Upper lobe of right lung (tissue), 1 donor: Measurements from ENCODE around the gene DAAM2. TPM values are rescaled to one million over a fixed set of nuclear protein-coding genes. Genes with fewer than 3 reads are reported as not detected.
A peak's percentile ranks its signal among the peaks of the same experiment; 100 is the strongest.

ENCODE experiments used
- ATAC-seq: fragments of 200-7000 bp; cut with Tn5 transposase; one replicate; pipeline ENCODE4 v1.9.1; 2020; ENCODE audit warnings: mild to moderate bottlenecking, moderate library complexity
- DNase-seq: peaks from one replicate; pipeline ENCODE4 v3.0.0-alpha.2; 2020
- H3K27ac ChIP-seq: fragments of 200-600 bp; one replicate; pipeline ENCODE4 v1.8.0; 2022
- H3K27me3 ChIP-seq: fragments of 200-600 bp; one replicate; pipeline ENCODE4 v1.8.0; 2022; ENCODE audit warnings: mild to moderate bottlenecking
- H3K36me3 ChIP-seq: fragments of 200-600 bp; one replicate; pipeline ENCODE4 v1.8.0; 2022
- H3K4me1 ChIP-seq: fragments of 200-600 bp; one replicate; pipeline ENCODE4 v1.8.0; 2022
- H3K4me3 ChIP-seq: fragments of 200-600 bp; one replicate; pipeline ENCODE4 v1.8.0; 2022; ENCODE audit warnings: mild to moderate bottlenecking
- H3K9me3 ChIP-seq: fragments of 200-600 bp; one replicate; pipeline ENCODE4 v1.8.0; 2022
- CTCF ChIP-seq: fragments of 200-600 bp; IDR thresholded peaks from one replicate; pipeline ENCODE4 v1.8.0; 2022; ENCODE audit warnings: antibody characterized with exemption
- intact Hi-C: fragments of 100-400 bp; cut with DNase I; formaldehyde crosslinking; loops from one replicate; pipeline ENCODE4 v1.11.0; 2022
- total RNA-seq: library from RNA; stranded (reverse); fragmentation: NEBNext Ultra II Directional; extraction: Animal tissue kit (Norgen Biotek cat#: 25700); gene quantifications from one replicate; pipeline ENCODE4 v1.2.1, GENCODE V29; 2021
- donor health status: DM: no; HTN: yes; CAD: no; lungs with severe emphysema.

Gene DAAM2
- total RNA-seq, 1 donor from 2014 or later, result 34.6 TPM

- no peak for TF ChIP-seq CTCF
- Histone ChIP-seq H3K27ac (no peak overlapping the region), H3K27me3 (no peaks in the 10 kb centered on the region), H3K9me3 (no peaks in the 10 kb centered on the region), H3K36me3 (no peaks in the 10 kb centered on the region), H3K4me3 (no peak overlapping the region), H3K4me1 (peaks cover 9% of the 10 kb centered on the region)
- no peak for DNase-seq
- peak; percentile 14 for ATAC-seq
- intact Hi-C loops, result no loop called here
Measured at GRCh38 chr6:39791311-39791710, 865 bp upstream of the DAAM2 start.

GRCh38 chr6:39792540-39793450 is 619 bp downstream of the DAAM2 start:
- peaks cover 9% of the 10 kb centered on the region for H3K4me1 ChIP-seq
- no peak for DNase-seq

GRCh38 chr6:39793516-39793915 is 1.3 kb downstream of the DAAM2 start:
- Histone ChIP-seq H3K9me3 (no peaks in the 10 kb centered on the region), H3K27ac (no peak overlapping the region), H3K4me3 (peak overlapping the region; percentile 59), H3K4me1 (peaks cover 9% of the 10 kb centered on the region), H3K36me3 (no peaks in the 10 kb centered on the region), H3K27me3 (no peaks in the 10 kb centered on the region)
- no peak for ATAC-seq
- no peak for DNase-seq
- intact Hi-C loops, result no loop called here
- no peak for TF ChIP-seq CTCF

More at GRCh38 chr6:39792540-39793450, 619 bp downstream of the DAAM2 start:
- no peak for TF ChIP-seq CTCF
- intact Hi-C loops, result no loop called here
- Histone ChIP-seq H3K27ac (peak overlapping the region; percentile 65), H3K9me3 (no peaks in the 10 kb centered on the region), H3K27me3 (no peaks in the 10 kb centered on the region), H3K36me3 (no peaks in the 10 kb centered on the region), H3K4me3 (peak overlapping the region; percentile 59)
- no peak for ATAC-seq

- intact Hi-C loops, result no loop called here
- no peak for TF ChIP-seq CTCF
- Histone ChIP-seq H3K27me3 (no peaks in the 10 kb centered on the region), H3K4me3 (no peak overlapping the region), H3K4me1 (peaks cover 9% of the 10 kb centered on the region), H3K36me3 (no peaks in the 10 kb centered on the region), H3K27ac (no peak overlapping the region), H3K9me3 (no peaks in the 10 kb centered on the region)
- DNase-seq (no peak), ATAC-seq (no peak)
Measured at GRCh38 chr6:39794231-39794630, 2.1 kb downstream of the DAAM2 start.

DNA sequence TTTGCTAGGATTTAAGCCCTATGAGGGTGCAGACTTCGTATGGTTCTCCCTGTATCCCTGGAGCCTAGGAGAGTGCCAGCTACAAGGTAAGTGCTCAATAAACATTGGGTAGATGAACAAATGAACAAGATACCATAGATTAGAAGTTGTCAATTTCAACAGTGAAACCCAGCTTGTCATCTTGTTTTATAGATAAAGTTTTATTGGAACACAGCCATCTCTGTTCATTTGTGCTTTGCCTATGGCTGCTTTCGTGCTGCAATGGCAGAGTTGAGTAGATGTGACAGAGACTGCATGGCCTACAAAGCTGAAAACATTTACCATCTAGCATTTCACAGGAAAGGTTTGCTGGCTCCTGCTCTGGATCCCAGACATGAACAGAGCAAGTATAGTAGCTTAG is 5.6 kb downstream of the DAAM2 start:
- no peak overlapping the region for H3K27ac ChIP-seq
- H3K4me3 ChIP-seq, result no peak overlapping the region
- no peaks in the 10 kb centered on the region for H3K9me3 ChIP-seq
- no peak for DNase-seq
- TF ChIP-seq CTCF, result no peak
- H3K4me1 ChIP-seq, result peaks cover 5% of the 10 kb centered on the region
- intact Hi-C loops, result no loop called here
- H3K36me3 ChIP-seq, result no peaks in the 10 kb centered on the region
- ATAC-seq, result no peak
- no peaks in the 10 kb centered on the region for H3K27me3 ChIP-seq
